Bronchial smooth muscle cell (primary cell): ENCODE results near the gene RBMY1F. TPM values are rescaled to one million over a fixed set of nuclear protein-coding genes. Genes with fewer than 3 reads are reported as not detected.

ENCODE experiments used
- total RNA-seq: library from RNA; depleted of rRNA; stranded (reverse); fragments of >200 nt; gene quantifications from 2 replicates; pipeline ENCODE4 v1.2.1, GENCODE V29; 2014

Gene RBMY1F
- total RNA-seq, result not detected in 2 replicates

GRCh38 chrY:22182823-22183222 is at the start of gene RBMY1F:
Gene RBMY1F, minus strand, starts transcription at chrY:22182923. Its CDS starts 1,954 bp downstream, at chrY:22180969.

Other genes with a start within 250 kb of the RBMY1F start
- gene RBMY1J, start 220.5 kb upstream of the RBMY1F start, total RNA-seq, result not detected in 2 replicates